ENCODE data around the gene BSCL2.
"Not testable (repeated sequence)": the region's sequence is repeated elsewhere in the genome, so short reads cannot be mapped to it uniquely, and the experiment has no call there.

DNA sequence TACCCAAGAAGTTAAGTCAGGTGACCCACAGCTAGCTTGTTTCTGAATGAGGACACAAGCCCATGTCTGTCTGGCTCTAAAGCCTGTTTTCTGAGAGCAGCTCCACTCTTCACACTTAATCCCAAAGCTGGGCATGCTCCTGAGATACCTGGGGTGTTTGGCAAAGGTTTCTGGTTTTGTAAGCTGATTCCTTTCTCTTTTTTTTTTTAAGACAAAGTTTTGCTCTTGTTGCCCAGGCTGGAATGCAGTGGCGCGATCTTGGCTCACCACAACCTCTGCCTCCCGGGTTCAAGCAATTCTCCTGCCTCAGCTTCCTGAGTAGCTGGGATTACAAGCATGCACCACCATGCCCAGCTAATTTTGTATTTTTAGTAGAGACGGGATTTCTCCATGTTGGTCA, 13.6 kb downstream of the BSCL2 start:
- TF ChIP-seq, protein P1, sequence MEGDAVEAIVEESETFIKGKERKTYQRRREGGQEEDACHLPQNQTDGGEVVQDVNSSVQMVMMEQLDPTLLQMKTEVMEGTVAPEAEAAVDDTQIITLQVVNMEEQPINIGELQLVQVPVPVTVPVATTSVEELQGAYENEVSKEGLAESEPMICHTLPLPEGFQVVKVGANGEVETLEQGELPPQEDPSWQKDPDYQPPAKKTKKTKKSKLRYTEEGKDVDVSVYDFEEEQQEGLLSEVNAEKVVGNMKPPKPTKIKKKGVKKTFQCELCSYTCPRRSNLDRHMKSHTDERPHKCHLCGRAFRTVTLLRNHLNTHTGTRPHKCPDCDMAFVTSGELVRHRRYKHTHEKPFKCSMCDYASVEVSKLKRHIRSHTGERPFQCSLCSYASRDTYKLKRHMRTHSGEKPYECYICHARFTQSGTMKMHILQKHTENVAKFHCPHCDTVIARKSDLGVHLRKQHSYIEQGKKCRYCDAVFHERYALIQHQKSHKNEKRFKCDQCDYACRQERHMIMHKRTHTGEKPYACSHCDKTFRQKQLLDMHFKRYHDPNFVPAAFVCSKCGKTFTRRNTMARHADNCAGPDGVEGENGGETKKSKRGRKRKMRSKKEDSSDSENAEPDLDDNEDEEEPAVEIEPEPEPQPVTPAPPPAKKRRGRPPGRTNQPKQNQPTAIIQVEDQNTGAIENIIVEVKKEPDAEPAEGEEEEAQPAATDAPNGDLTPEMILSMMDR (IDR thresholded peaks at IDR 0.05): not testable (repeated sequence)
- not testable (repeated sequence) for TF ChIP-seq EZH2 (IDR thresholded peaks at IDR 0.05; ENCODE audit: borderline replicate concordance, insufficient read depth, low read depth, low read length, poor library complexity, severe bottlenecking)
